HepG2 (cell line): ENCODE measurements around the gene ACSS2. TPM values are rescaled to one million over a fixed set of nuclear protein-coding genes. Genes with fewer than 3 reads are reported as not detected.

Experiments used
- BRD4 ChIP-seq: sonication (generic); formaldehyde crosslinking; IDR thresholded peaks from 2 replicates; pipeline ENCODE4 v1.4.0; 2020; ENCODE audit warnings: missing genetic modification reagents
- KDM2A ChIP-seq: sonication (generic); formaldehyde crosslinking; IDR thresholded peaks from 2 replicates; pipeline ENCODE4 v1.4.0; 2020; ENCODE audit warnings: low read depth, missing genetic modification reagents, borderline replicate concordance
- MED8 ChIP-seq: sonication (generic); formaldehyde crosslinking; IDR thresholded peaks from 2 replicates; pipeline ENCODE4 v1.8.1; 2023; ENCODE audit warnings: mild to moderate bottlenecking, missing genetic modification reagents; ENCODE audit not compliant: insufficient replicate concordance
- SP1 ChIP-seq, 2 experiments: fragments of 450-650 bp in 1 of 2; sonication (generic) in 1 of 2; formaldehyde crosslinking in 1 of 2; IDR thresholded peaks; 2 replicates each; pipeline versions ENCODE4 v1.4.0 to v1.6.1; 2016 to 2020; ENCODE audit warnings: missing genetic modification reagents in 1 of 2
- ZNF20 ChIP-seq: sonication (generic); formaldehyde crosslinking; IDR thresholded peaks from 2 replicates; pipeline ENCODE4 v1.4.0; 2020; ENCODE audit warnings: mild to moderate bottlenecking, moderate library complexity, missing genetic modification reagents
- ZNF232 ChIP-seq: sonication (generic); formaldehyde crosslinking; IDR thresholded peaks from 2 replicates; pipeline ENCODE4 v1.4.0; 2020; ENCODE audit warnings: missing genetic modification reagents, borderline replicate concordance
- ZNF260 ChIP-seq: sonication (generic); formaldehyde crosslinking; IDR thresholded peaks from 2 replicates; pipeline ENCODE4 v1.4.0; 2020; ENCODE audit warnings: missing genetic modification reagents, low read depth, mild to moderate bottlenecking, borderline replicate concordance
- ZNF501 ChIP-seq: sonication (generic); formaldehyde crosslinking; IDR thresholded peaks from 2 replicates; pipeline ENCODE4 v1.5.1; 2020; ENCODE audit warnings: mild to moderate bottlenecking, moderate library complexity, missing genetic modification reagents
- ZNF781 ChIP-seq: sonication (generic); formaldehyde crosslinking; IDR thresholded peaks from 2 replicates; pipeline ENCODE4 v1.5.1; 2020; ENCODE audit warnings: borderline replicate concordance, mild to moderate bottlenecking, missing genetic modification reagents; ENCODE audit errors: not compliant biosample characterization
- polyA plus RNA-seq, 8 experiments: library from polyadenylated mRNA; depleted of rRNA in 3 of 8; stranded (reverse) in 7 of 8; unstranded in 1 of 8; fragments of >200 nt; fragmentation: Illumina TruSeq in 4 of 8; extraction: Trizol in 4 of 8; gene quantifications; 2 replicates each; pipeline versions ENCODE4 v1.2.1 to v1.2.3, GENCODE V29; 2011 to 2016; ENCODE audit warnings: low read depth in 4 of 8, missing spikeins in 1 of 8, mixed read lengths in 1 of 8; ENCODE audit not compliant: insufficient read depth in 1 of 8
- total RNA-seq, 5 experiments: library from RNA; depleted of rRNA; stranded (reverse); fragments of >200 nt; fragmentation: Illumina TruSeq; extraction: Trizol; gene quantifications; 2 replicates each; pipeline ENCODE4 v1.2.3, GENCODE V29; 2016; ENCODE audit warnings: low read depth in 1 of 5
- TF ChIP-seq, protein P1 (sequence below): IDR thresholded peaks from 2 replicates; pipeline ENCODE4 v1.6.1; 2012; ENCODE audit warnings: low read length, improper control_type of control experiment
- TF ChIP-seq, protein P2 (sequence below): sonication (generic); formaldehyde crosslinking; IDR thresholded peaks from 2 replicates; pipeline ENCODE4 v1.5.0; 2020; ENCODE audit warnings: missing genetic modification reagents
- TF ChIP-seq, protein P3 (sequence below): sonication (generic); formaldehyde crosslinking; IDR thresholded peaks from 2 replicates; pipeline ENCODE4 v1.5.1; 2020; ENCODE audit warnings: mild to moderate bottlenecking, missing genetic modification reagents, borderline replicate concordance
- TF ChIP-seq, protein P4 (sequence below): sonication (generic); formaldehyde crosslinking; IDR thresholded peaks from 2 replicates; pipeline ENCODE4 v1.5.1; 2020; ENCODE audit warnings: mild to moderate bottlenecking, missing genetic modification reagents, borderline replicate concordance

ACSS2 gene
- total and polyA plus RNA-seq, 2 of the 13 experiments (the other 11 are each of a cell fraction or from before 2014, with no cell fraction given) = 72.8 to 89.7 TPM

DNA sequence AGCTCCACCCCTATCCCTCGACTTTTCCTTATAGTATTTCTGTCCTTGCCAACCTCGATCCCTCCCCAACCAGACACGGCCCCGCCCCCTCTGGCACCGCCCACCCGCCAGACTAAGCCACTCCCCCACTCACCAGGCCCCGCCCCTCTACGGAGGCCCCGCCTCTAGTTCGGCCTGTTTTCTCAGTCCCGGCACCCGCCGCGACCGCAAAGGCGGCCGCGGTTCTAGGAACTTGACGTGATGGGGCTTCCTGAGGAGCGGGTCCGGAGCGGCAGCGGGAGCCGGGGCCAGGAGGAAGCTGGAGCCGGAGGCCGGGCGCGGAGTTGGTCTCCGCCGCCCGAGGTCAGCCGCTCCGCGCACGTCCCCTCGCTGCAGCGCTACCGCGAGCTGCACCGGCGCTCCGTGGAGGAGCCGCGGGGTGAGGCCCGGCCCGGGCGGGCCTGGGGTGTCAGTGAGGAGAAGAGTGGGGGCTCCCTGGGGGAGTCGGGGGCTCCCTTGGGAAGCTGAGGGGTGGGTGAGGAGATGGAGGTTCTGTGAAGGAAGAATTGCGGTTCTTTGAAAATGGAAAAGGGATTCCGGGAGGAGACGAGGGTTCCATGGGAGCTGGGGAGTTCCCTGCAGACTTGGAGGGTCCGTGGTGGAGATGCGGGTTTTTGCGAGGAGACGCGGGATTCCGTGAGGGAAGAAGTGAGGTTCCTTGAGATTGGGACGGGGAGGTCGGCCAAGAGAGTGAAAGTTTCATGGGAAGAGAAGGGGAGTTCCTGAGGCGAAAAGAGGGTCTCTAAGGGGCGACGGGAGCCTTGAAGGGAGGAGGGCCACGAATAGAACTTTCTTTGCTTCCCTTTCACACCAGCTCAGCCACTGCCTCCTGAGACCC lies at the start of gene ACSS2 (continued):
- TF ChIP-seq, protein P1, sequence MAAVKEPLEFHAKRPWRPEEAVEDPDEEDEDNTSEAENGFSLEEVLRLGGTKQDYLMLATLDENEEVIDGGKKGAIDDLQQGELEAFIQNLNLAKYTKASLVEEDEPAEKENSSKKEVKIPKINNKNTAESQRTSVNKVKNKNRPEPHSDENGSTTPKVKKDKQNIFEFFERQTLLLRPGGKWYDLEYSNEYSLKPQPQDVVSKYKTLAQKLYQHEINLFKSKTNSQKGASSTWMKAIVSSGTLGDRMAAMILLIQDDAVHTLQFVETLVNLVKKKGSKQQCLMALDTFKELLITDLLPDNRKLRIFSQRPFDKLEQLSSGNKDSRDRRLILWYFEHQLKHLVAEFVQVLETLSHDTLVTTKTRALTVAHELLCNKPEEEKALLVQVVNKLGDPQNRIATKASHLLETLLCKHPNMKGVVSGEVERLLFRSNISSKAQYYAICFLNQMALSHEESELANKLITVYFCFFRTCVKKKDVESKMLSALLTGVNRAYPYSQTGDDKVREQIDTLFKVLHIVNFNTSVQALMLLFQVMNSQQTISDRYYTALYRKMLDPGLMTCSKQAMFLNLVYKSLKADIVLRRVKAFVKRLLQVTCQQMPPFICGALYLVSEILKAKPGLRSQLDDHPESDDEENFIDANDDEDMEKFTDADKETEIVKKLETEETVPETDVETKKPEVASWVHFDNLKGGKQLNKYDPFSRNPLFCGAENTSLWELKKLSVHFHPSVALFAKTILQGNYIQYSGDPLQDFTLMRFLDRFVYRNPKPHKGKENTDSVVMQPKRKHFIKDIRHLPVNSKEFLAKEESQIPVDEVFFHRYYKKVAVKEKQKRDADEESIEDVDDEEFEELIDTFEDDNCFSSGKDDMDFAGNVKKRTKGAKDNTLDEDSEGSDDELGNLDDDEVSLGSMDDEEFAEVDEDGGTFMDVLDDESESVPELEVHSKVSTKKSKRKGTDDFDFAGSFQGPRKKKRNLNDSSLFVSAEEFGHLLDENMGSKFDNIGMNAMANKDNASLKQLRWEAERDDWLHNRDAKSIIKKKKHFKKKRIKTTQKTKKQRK = no peak
- TF ChIP-seq SP1 (IDR thresholded peaks at IDR 0.05) (no peak), SP1 (CRISPR knock-in tag; IDR thresholded peaks at IDR 0.05) (no peak), BRD4 (CRISPR knock-in tag) (no peak), ZNF232 (CRISPR knock-in tag) (peak; percentile 21; the same call in 1 of the 2 replicates), MED8 (CRISPR knock-in tag) (peak; percentile 20), KDM2A (CRISPR knock-in tag) (peak; percentile 60), ZNF260 (CRISPR knock-in tag) (no peak), ZNF20 (CRISPR knock-in tag) (no peak), ZNF781 (no peak), ZNF501 (CRISPR knock-in tag) (peak; percentile 88)
- TF ChIP-seq, protein P2, sequence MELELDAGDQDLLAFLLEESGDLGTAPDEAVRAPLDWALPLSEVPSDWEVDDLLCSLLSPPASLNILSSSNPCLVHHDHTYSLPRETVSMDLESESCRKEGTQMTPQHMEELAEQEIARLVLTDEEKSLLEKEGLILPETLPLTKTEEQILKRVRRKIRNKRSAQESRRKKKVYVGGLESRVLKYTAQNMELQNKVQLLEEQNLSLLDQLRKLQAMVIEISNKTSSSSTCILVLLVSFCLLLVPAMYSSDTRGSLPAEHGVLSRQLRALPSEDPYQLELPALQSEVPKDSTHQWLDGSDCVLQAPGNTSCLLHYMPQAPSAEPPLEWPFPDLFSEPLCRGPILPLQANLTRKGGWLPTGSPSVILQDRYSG (CRISPR knock-in tag) = peak; percentile 87; the same call in 1 of the 2 replicates
- TF ChIP-seq, protein P3, sequence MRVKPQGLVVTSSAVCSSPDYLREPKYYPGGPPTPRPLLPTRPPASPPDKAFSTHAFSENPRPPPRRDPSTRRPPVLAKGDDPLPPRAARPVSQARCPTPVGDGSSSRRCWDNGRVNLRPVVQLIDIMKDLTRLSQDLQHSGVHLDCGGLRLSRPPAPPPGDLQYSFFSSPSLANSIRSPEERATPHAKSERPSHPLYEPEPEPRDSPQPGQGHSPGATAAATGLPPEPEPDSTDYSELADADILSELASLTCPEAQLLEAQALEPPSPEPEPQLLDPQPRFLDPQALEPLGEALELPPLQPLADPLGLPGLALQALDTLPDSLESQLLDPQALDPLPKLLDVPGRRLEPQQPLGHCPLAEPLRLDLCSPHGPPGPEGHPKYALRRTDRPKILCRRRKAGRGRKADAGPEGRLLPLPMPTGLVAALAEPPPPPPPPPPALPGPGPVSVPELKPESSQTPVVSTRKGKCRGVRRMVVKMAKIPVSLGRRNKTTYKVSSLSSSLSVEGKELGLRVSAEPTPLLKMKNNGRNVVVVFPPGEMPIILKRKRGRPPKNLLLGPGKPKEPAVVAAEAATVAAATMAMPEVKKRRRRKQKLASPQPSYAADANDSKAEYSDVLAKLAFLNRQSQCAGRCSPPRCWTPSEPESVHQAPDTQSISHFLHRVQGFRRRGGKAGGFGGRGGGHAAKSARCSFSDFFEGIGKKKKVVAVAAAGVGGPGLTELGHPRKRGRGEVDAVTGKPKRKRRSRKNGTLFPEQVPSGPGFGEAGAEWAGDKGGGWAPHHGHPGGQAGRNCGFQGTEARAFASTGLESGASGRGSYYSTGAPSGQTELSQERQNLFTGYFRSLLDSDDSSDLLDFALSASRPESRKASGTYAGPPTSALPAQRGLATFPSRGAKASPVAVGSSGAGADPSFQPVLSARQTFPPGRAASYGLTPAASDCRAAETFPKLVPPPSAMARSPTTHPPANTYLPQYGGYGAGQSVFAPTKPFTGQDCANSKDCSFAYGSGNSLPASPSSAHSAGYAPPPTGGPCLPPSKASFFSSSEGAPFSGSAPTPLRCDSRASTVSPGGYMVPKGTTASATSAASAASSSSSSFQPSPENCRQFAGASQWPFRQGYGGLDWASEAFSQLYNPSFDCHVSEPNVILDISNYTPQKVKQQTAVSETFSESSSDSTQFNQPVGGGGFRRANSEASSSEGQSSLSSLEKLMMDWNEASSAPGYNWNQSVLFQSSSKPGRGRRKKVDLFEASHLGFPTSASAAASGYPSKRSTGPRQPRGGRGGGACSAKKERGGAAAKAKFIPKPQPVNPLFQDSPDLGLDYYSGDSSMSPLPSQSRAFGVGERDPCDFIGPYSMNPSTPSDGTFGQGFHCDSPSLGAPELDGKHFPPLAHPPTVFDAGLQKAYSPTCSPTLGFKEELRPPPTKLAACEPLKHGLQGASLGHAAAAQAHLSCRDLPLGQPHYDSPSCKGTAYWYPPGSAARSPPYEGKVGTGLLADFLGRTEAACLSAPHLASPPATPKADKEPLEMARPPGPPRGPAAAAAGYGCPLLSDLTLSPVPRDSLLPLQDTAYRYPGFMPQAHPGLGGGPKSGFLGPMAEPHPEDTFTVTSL = no peak
- TF ChIP-seq, protein P4, sequence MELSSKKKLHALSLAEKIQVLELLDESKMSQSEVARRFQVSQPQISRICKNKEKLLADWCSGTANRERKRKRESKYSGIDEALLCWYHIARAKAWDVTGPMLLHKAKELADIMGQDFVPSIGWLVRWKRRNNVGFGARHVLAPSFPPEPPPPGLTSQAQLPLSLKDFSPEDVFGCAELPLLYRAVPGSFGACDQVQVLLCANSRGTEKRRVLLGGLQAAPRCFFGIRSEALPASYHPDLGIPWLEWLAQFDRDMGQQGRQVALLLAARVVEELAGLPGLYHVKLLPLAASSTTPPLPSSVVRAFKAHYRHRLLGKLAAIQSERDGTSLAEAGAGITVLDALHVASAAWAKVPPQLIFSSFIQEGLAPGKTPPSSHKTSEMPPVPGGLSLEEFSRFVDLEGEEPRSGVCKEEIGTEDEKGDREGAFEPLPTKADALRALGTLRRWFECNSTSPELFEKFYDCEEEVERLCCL (CRISPR knock-in tag) = no peak; the same call in 1 of the 2 replicates
- TF ChIP-seq, all 625 proteins: peak for 194
